Astrocyte of the cerebellum (primary cell): Measurements from ENCODE around the gene NFATC2.
A peak's percentile ranks its signal among the peaks of the same experiment; 100 is the strongest.

Experiments used
- DNase-seq: peaks from one replicate; pipeline ENCODE4 v3.0.0-alpha.2; 2011; ENCODE audit warnings: low read depth
- H3K4me3 ChIP-seq: 2 replicates; pipeline ENCODE4 v1.5.1; 2011; ENCODE audit warnings: mild to moderate bottlenecking, low read depth, low read length, moderate library complexity
- in situ Hi-C: cut with HindIII; loops from 2 replicates; pipeline ENCODE4 v1.10.0; 2017; ENCODE audit warnings: low sequenced_read_pairs
- TF ChIP-seq, protein P1 (sequence below): IDR thresholded peaks from 2 replicates; pipeline ENCODE4 v1.5.1; 2012; ENCODE audit warnings: low read length, low read depth, moderate library complexity, mild to moderate bottlenecking; ENCODE audit errors: missing control alignments

Gene NFATC2

DNA sequence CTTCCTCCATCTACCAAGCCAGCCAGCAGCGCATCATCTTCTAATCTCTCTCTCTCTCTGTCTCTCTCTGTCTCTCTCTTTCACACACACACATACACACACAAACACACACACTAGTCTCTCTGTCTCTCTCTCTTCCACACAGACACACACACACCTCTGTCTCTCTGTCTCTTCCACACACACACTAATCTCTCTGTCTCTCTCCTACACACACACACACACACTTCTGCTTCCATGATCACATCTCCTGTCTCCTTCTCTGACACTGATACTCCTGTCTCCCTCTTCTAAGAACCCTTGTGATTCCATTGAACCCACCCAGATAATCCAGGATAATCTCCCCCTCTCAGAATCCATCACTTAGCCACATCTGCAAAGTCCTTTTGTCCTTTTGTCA is 181.3 kb downstream of the NFATC2 start:
- no peak overlapping the region for H3K4me3 ChIP-seq
- TF ChIP-seq, protein P1, sequence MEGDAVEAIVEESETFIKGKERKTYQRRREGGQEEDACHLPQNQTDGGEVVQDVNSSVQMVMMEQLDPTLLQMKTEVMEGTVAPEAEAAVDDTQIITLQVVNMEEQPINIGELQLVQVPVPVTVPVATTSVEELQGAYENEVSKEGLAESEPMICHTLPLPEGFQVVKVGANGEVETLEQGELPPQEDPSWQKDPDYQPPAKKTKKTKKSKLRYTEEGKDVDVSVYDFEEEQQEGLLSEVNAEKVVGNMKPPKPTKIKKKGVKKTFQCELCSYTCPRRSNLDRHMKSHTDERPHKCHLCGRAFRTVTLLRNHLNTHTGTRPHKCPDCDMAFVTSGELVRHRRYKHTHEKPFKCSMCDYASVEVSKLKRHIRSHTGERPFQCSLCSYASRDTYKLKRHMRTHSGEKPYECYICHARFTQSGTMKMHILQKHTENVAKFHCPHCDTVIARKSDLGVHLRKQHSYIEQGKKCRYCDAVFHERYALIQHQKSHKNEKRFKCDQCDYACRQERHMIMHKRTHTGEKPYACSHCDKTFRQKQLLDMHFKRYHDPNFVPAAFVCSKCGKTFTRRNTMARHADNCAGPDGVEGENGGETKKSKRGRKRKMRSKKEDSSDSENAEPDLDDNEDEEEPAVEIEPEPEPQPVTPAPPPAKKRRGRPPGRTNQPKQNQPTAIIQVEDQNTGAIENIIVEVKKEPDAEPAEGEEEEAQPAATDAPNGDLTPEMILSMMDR: no peak
- no peak for DNase-seq
- in situ Hi-C loops: no loop called here

DNA sequence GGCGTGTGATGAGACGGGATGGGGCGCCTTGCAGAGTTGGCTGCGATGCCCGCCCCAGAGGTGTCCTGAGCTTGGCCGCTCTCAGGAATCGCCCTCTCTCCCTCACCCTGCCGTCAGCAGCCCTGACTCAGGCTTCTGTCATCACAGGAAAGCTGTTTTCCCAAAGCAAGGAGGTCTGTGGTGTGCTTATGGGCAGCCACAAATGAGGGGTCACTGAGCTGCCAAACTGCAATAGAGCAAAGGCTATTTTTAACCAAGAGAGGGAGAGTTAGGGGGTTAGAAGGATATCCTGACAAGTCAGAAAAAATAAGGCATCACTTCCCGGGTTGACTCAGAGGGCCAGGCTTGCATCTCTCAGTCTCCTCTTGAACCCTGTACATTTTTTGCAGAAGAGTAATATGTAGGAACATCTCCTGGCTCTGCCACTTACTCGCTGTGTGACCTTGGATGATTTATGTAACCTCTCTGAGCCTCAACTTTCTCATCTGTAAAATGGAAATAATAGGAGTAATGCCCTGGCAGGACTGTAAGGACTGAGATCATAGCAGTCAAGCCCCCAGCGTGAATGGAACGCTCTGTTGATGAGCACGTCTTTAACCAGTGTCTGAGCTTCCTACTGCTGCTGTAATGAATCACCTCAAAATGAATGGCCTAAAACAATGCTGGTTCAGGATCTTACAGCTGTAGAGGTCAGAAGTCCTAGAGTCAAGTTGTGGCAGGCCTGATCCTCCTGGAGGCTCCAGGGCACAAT is 181.9 kb downstream of the NFATC2 start:
- peak; percentile 99 for DNase-seq
- in situ Hi-C loops: no loop called here
- TF ChIP-seq, protein P1: no peak
- no peak overlapping the region for H3K4me3 ChIP-seq

DNA sequence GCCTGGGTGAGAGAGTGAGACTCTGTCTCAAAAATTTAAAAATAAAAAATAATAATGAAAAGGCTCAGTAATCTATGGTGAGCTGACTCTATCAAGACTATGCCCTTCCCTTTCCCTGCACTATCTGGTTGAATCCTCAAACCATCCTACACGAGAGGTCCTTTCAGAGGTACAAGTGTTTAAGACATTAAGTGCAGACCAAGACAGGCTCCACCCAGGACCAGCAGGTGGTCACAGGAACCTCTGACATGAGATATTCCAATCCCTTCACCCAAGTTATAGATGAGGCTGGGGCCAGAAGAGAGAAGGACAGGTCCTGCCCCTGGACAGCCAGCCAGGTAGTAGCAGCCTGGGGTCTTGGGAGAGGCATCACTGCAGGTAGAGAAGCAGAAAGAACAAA is 182.6 kb downstream of the NFATC2 start:
- in situ Hi-C loops: no loop called here
- DNase-seq: no peak
- TF ChIP-seq, protein P1: no peak
- no peak overlapping the region for H3K4me3 ChIP-seq

DNA sequence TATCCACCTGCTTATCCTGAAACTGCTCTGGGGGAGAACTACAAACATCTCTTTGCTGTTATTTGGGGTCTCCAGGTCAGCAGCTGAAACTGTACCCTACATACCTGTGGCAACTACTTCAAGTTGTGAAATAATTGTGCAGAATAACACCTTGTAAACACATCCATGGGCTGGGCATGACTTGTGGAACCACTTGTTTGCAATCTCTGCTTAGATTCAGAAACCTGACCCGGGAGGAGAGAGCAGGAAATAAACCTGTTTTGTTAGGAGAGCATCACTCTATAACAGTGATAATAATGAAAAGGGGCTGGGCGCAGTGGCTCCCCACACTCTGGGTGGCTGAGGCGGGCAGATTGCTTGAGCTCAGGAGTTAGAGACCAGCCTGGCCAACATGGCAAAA is 183.1 kb downstream of the NFATC2 start:
- in situ Hi-C loops: no loop called here
- TF ChIP-seq, protein P1: no peak
- no peak for DNase-seq
- no peak overlapping the region for H3K4me3 ChIP-seq

DNA sequence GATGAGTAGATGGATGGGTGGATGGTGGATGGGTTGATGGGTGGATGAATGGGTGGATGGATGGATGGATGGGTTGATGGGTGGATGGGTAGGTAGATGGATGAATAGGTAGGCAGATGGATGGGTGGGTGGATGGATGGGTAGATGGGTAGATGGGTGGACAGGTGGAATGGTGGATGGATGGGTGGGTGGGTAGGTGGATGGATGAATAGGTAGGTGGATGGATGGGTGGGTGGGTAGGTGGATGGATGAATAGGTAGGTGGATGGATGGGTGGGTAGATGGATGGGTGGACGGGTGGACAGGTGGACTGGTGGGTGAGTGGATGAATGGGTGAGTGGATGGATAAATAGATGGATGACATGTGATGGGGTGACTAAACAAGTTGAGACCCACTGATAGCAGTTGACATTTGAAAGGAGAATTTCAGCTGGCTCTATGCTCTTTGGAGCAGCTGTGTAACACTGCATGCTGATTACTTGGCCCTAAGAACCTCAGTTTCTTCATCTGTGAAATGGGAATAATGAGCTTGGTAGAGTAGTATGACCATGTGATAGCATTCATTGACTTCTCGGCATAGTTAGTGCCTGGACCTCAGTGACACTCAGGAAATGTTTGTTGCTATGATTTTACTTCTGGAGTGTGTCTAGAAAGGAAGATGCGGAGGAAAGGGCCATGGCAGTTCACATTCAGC is 184.3 kb downstream of the NFATC2 start:
- TF ChIP-seq, protein P1: no peak

DNA sequence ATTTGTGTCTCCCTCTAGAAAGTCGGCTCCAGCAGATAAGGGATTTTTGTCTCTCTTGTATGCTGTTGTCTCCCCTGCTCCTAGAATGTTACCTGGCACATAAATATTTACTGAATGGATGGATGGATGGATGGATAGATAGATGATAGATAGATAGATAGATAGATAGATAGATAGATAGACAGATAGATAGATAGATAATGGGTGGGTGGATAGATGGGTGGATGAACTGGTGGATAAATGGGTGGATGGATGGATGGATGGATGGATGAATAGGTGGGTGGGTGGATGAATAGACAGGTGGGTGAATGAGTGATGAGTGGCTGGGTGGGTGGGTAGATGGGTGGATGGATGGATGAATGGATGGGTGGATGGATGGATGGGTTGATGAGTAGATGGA is 185.0 kb downstream of the NFATC2 start:
- no peak for DNase-seq
- H3K4me3 ChIP-seq: no peak overlapping the region
- TF ChIP-seq, protein P1: no peak
- in situ Hi-C loops: no loop called here

More for the DNA sequence above, 184.3 kb downstream of the NFATC2 start:
- H3K4me3 ChIP-seq: no peak overlapping the region
- no peak for DNase-seq
- in situ Hi-C loops: no loop called here
